Superior temporal gyrus (tissue), 1 donor: ENCODE data around the gene COL4A1.
"Not testable (repeated sequence)": the region's sequence is repeated elsewhere in the genome, so short reads cannot be mapped to it uniquely, and the experiment has no call there.

Experiments used
- DNase-seq: peaks from one replicate; pipeline ENCODE4 v3.0.0-alpha.2; 2016; ENCODE audit errors: extremely low spot score

The COL4A1 gene

GRCh38 chr13:110323172-110323891, 16.4 kb upstream of the COL4A1 start:
- DNase-seq, result no peak

- DNase-seq, result no peak
Measured at GRCh38 chr13:110322828-110323171, 15.8 kb upstream of the COL4A1 start.

GRCh38 chr13:110322126-110322827, 15.3 kb upstream of the COL4A1 start:
- DNase-seq, result no peak

GRCh38 chr13:110321573-110321972, 14.6 kb upstream of the COL4A1 start:
- not testable (repeated sequence) for DNase-seq

- DNase-seq, result no peak
Measured at GRCh38 chr13:110320645-110321044, 13.7 kb upstream of the COL4A1 start.

- DNase-seq, result no peak
Measured at GRCh38 chr13:110319774-110320509, 13.0 kb upstream of the COL4A1 start.

GRCh38 chr13:110319397-110319773, 12.4 kb upstream of the COL4A1 start:
- DNase-seq, result no peak

- DNase-seq, result no peak
Measured at GRCh38 chr13:110318920-110319319, 12.0 kb upstream of the COL4A1 start.

GRCh38 chr13:110317496-110318195, 10.7 kb upstream of the COL4A1 start:
- DNase-seq, result no peak

GRCh38 chr13:110317093-110317492, 10.1 kb upstream of the COL4A1 start:
- no peak for DNase-seq

- no peak for DNase-seq
Measured at GRCh38 chr13:110316196-110316595, 9.2 kb upstream of the COL4A1 start.

GRCh38 chr13:110314516-110315245, 7.7 kb upstream of the COL4A1 start:
- no peak for DNase-seq

GRCh38 chr13:110313733-110314132, 6.8 kb upstream of the COL4A1 start:
- DNase-seq, result not testable (repeated sequence)

GRCh38 chr13:110313261-110313660, 6.3 kb upstream of the COL4A1 start:
- not testable (repeated sequence) for DNase-seq

GRCh38 chr13:110312339-110313031, 5.5 kb upstream of the COL4A1 start:
- no peak for DNase-seq

GRCh38 chr13:110311443-110312338, 4.7 kb upstream of the COL4A1 start:
- DNase-seq, result no peak

GRCh38 chr13:110310541-110311442, 3.8 kb upstream of the COL4A1 start:
- no peak for DNase-seq

- no peak for DNase-seq
Measured at GRCh38 chr13:110309661-110310524, 2.9 kb upstream of the COL4A1 start.
